H9 (cell line): ENCODE data around the gene ACTN3. TPM values are rescaled to one million over a fixed set of nuclear protein-coding genes. Genes with fewer than 3 reads are reported as not detected.

ENCODE experiments used
- DNase-seq: peaks from one replicate; pipeline ENCODE4 v3.0.0-alpha.2; 2017
- H2AFZ ChIP-seq: one replicate; pipeline ENCODE4 v1.6.1; 2013; ENCODE audit warnings: mild to moderate bottlenecking, low read length, control low read depth, moderate library complexity
- H2AK5ac ChIP-seq: 2 replicates; pipeline ENCODE4 v1.6.1; 2013; ENCODE audit warnings: low read length, control low read depth, mixed read lengths; ENCODE audit not compliant: insufficient read length
- H2BK120ac ChIP-seq: one replicate; pipeline ENCODE4 v1.6.1; 2013; ENCODE audit warnings: low read depth, mild to moderate bottlenecking, low read length, control low read depth, inconsistent platforms; ENCODE audit not compliant: poor library complexity, severe bottlenecking
- H2BK12ac ChIP-seq: 2 replicates; pipeline ENCODE4 v1.6.1; 2013; ENCODE audit warnings: low read length, control low read depth, mixed read lengths, low read depth; ENCODE audit not compliant: insufficient read length
- H2BK15ac ChIP-seq: 2 replicates; pipeline ENCODE4 v1.6.1; 2013; ENCODE audit warnings: low read depth, low read length, control low read depth
- H2BK20ac ChIP-seq: one replicate; pipeline ENCODE4 v1.6.1; 2013; ENCODE audit warnings: low read depth, mild to moderate bottlenecking, low read length, control low read depth, inconsistent platforms; ENCODE audit not compliant: poor library complexity, severe bottlenecking
- H2BK5ac ChIP-seq: 2 replicates; pipeline ENCODE4 v1.6.1; 2013; ENCODE audit warnings: low read length, control low read depth, mixed read lengths; ENCODE audit not compliant: insufficient read length
- H3K14ac ChIP-seq: 2 replicates; pipeline ENCODE4 v1.6.1; 2013; ENCODE audit warnings: low read length, control low read depth; ENCODE audit not compliant: insufficient read depth
- H3K18ac ChIP-seq: 2 replicates; pipeline ENCODE4 v1.6.1; 2013; ENCODE audit warnings: low read depth, mild to moderate bottlenecking, mixed read lengths, low read length, control low read depth; ENCODE audit not compliant: insufficient read length
- H3K23ac ChIP-seq: 2 replicates; pipeline ENCODE4 v1.6.1; 2013; ENCODE audit warnings: low read length, control low read depth, mixed read lengths, low read depth; ENCODE audit not compliant: insufficient read length
- H3K23me2 ChIP-seq: 2 replicates; pipeline ENCODE4 v1.6.1; 2013; ENCODE audit warnings: low read depth, mild to moderate bottlenecking, mixed read lengths, low read length, control low read depth; ENCODE audit not compliant: insufficient read length, poor library complexity, severe bottlenecking
- H3K27ac ChIP-seq: 2 replicates; pipeline ENCODE4 v1.5.1; 2013; ENCODE audit warnings: low read length, control low read depth, mixed read lengths, low read depth; ENCODE audit not compliant: insufficient read length
- H3K27me3 ChIP-seq: 2 replicates; pipeline ENCODE4 v1.6.1; 2013; ENCODE audit warnings: low read length, control low read depth, inconsistent platforms; ENCODE audit not compliant: insufficient read depth
- H3K4ac ChIP-seq: 2 replicates; pipeline ENCODE4 v1.6.1; 2013; ENCODE audit warnings: low read depth, mild to moderate bottlenecking, control low read depth, inconsistent platforms, low read length, moderate library complexity
- H3K4me1 ChIP-seq: 2 replicates; pipeline ENCODE4 v1.6.1; 2013; ENCODE audit warnings: low read length, control low read depth, inconsistent platforms; ENCODE audit not compliant: insufficient read depth
- H3K4me2 ChIP-seq: 2 replicates; pipeline ENCODE4 v1.6.1; 2013; ENCODE audit warnings: low read length, control low read depth, mixed read lengths; ENCODE audit not compliant: insufficient read length, insufficient read depth
- H3K56ac ChIP-seq: 2 replicates; pipeline ENCODE4 v1.6.1; 2013; ENCODE audit warnings: low read depth, mild to moderate bottlenecking, mixed read lengths, low read length, control low read depth; ENCODE audit not compliant: insufficient read length
- H3K79me1 ChIP-seq: 2 replicates; pipeline ENCODE4 v1.6.1; 2013; ENCODE audit warnings: low read depth, mild to moderate bottlenecking, moderate library complexity, low read length, control low read depth, inconsistent platforms; ENCODE audit not compliant: insufficient read depth, poor library complexity, severe bottlenecking
- H3K79me2 ChIP-seq: 2 replicates; pipeline ENCODE4 v1.6.1; 2013; ENCODE audit warnings: low read length, control low read depth, inconsistent platforms; ENCODE audit not compliant: insufficient read depth
- H3K9ac ChIP-seq: 2 replicates; pipeline ENCODE4 v1.6.1; 2013; ENCODE audit warnings: low read length, control low read depth, mixed read lengths; ENCODE audit not compliant: insufficient read length; ENCODE audit errors: extremely low read depth
- H3K9me3 ChIP-seq: one replicate; pipeline ENCODE4 v1.6.1; 2013; ENCODE audit warnings: low read depth, low read length, inconsistent platforms; ENCODE audit not compliant: control insufficient read depth
- H3T11ph ChIP-seq: one replicate; pipeline ENCODE4 v1.6.1; 2013; ENCODE audit warnings: mild to moderate bottlenecking, low read length, control low read depth, inconsistent platforms
- H4K20me1 ChIP-seq: one replicate; pipeline ENCODE4 v1.6.1; 2013; ENCODE audit not compliant: control insufficient read depth, insufficient read length, insufficient read depth
- H4K5ac ChIP-seq: 2 replicates; pipeline ENCODE4 v1.6.1; 2013; ENCODE audit warnings: low read depth, mild to moderate bottlenecking, mixed read lengths, low read length, control low read depth; ENCODE audit not compliant: insufficient read length
- H4K8ac ChIP-seq: replicated peaks from 2 replicates; pipeline ENCODE4 v1.6.1; 2013; ENCODE audit warnings: low read length, control low read depth, mixed read lengths, low read depth; ENCODE audit not compliant: insufficient read length
- H4K91ac ChIP-seq: 2 replicates; pipeline ENCODE4 v1.6.1; 2013; ENCODE audit warnings: low read depth, mild to moderate bottlenecking, moderate library complexity, mixed read lengths, low read length, control low read depth; ENCODE audit not compliant: insufficient read length
- H3K27ac Mint-ChIP-seq, 3 experiments: 2 replicates in 2 of 3; 3 replicates in 1 of 3; pipeline ENCODE4 v1.8.0; 2020 to 2021; ENCODE audit warnings: mixed read lengths in 3 of 3, mild to moderate bottlenecking in 1 of 3, moderate library complexity in 1 of 3
- H3K27me3 Mint-ChIP-seq: 2 replicates; pipeline ENCODE4 v1.8.0; 2021; ENCODE audit warnings: low read depth, mild to moderate bottlenecking, moderate library complexity, mixed read lengths
- H3K36me3 Mint-ChIP-seq, 3 experiments: 2 replicates in 2 of 3; 3 replicates in 1 of 3; pipeline ENCODE4 v1.8.0; 2020 to 2021; ENCODE audit warnings: low read depth in 3 of 3, mixed read lengths in 3 of 3; ENCODE audit not compliant: insufficient read depth in 1 of 3
- H3K4me1 Mint-ChIP-seq, 2 experiments: 2 replicates each; pipeline ENCODE4 v1.8.0; 2020; ENCODE audit warnings: mixed read lengths in 2 of 2
- H3K4me3 Mint-ChIP-seq, 2 experiments: 2 replicates in 1 of 2; 3 replicates in 1 of 2; pipeline ENCODE4 v1.8.0; 2020 to 2021; ENCODE audit warnings: mild to moderate bottlenecking in 2 of 2, mixed read lengths in 2 of 2, moderate library complexity in 1 of 2
- H3K9me3 Mint-ChIP-seq, 2 experiments: 2 replicates in 1 of 2; 3 replicates in 1 of 2; pipeline ENCODE4 v1.8.0; 2020; ENCODE audit warnings: mild to moderate bottlenecking in 2 of 2, mixed read lengths in 2 of 2, moderate library complexity in 1 of 2
- CTCF ChIP-seq: fragments of 200-600 bp; sonication (generic); conservative IDR thresholded peaks from 3 replicates; pipeline ENCODE4 v1.8.0; 2021; ENCODE audit warnings: antibody characterized with exemption, mild to moderate bottlenecking
- WGBS: extraction: QIAGEN DNeasy Blood & Tissue Kit; methylation state at CpG from one replicate; pipeline ENCODE4 v1.1.7; 2013; ENCODE audit warnings: missing lambda C conversion rate, low lambda C conversion rate, mixed read lengths; ENCODE audit not compliant: insufficient read length; ENCODE audit errors: extremely low coverage; 5-methylcytosine and 5-hydroxymethylcytosine counted together
- total RNA-seq: library from RNA; stranded (reverse); gene quantifications from 2 replicates; pipeline ENCODE4 v1.2.1, GENCODE V29; 2021

Gene ACTN3
- total RNA-seq, 1 experiment from 2014 or later: 45.7 TPM

GRCh38 chr11:66559866-66560676 is 13.4 kb downstream of the ACTN3 start:
- Histone ChIP-seq H3K4ac (no peak overlapping the region), H3K56ac (no peak overlapping the region), H4K20me1 (no peaks in the 10 kb centered on the region), H3T11ph (no peak overlapping the region), H3K27ac (no peak overlapping the region), H2BK120ac (no peak overlapping the region), H3K79me1 (no peaks in the 10 kb centered on the region), H2BK20ac (no peak overlapping the region), H4K5ac (no peak overlapping the region), H3K23me2 (peaks cover 2% of the 10 kb centered on the region), H3K14ac (no peak overlapping the region), H3K9me3 (no peaks in the 10 kb centered on the region), H4K91ac (no peak overlapping the region), H2BK5ac (no peak overlapping the region), H3K4me2 (no peak overlapping the region), H3K27me3 (no peaks in the 10 kb centered on the region), H2AK5ac (no peak overlapping the region), H3K18ac (no peak overlapping the region), H4K8ac (no peak overlapping the region), H3K9ac (no peak overlapping the region), H2AFZ (no peak overlapping the region), H3K4me1 (no peaks in the 10 kb centered on the region), H3K79me2 (no peaks in the 10 kb centered on the region), H2BK12ac (no peak overlapping the region), H3K23ac (no peak overlapping the region), H2BK15ac (no peak overlapping the region)
- no peak for TF ChIP-seq CTCF
- Mint-ChIP-seq H3K27ac (no peak overlapping the region), H3K36me3 (peaks cover 18 to 80% (median 77%) of the 10 kb centered on the region in 3 experiments), H3K4me1 (peaks cover 2 to 8% of the 10 kb centered on the region in 2 experiments; a peak in 3 of 4 replicates), H3K4me3 (no peak overlapping the region), H3K27me3 (peaks cover 2% of the 10 kb centered on the region; the same call in 1 of the 2 replicates), H3K9me3 (no peaks in the 10 kb centered on the region)
- whole genome bisulfite sequencing: no CpG with 5 or more reads among the region's 27 CpGs
- DNase-seq: no peak
